KOPT-K1 (cell line): Measurements from ENCODE around the gene NAXD.

ENCODE experiments used
- H3K27ac ChIP-seq: fragments of 200-600 bp; sonication (generic); 2 replicates; pipeline ENCODE4 v1.5.1; 2016; ENCODE audit warnings: antibody characterized with exemption, mild to moderate bottlenecking, low read depth, low read length; ENCODE audit not compliant: poor library complexity, severe bottlenecking
- H3K36me3 ChIP-seq: fragments of 200-600 bp; sonication (generic); 2 replicates; pipeline ENCODE4 v1.5.1; 2017; ENCODE audit warnings: antibody characterized with exemption, mild to moderate bottlenecking, low read length, moderate library complexity; ENCODE audit not compliant: insufficient read depth
- H3K9me3 ChIP-seq: fragments of 200-600 bp; sonication (generic); 2 replicates; pipeline ENCODE4 v1.5.1; 2017; ENCODE audit warnings: antibody characterized with exemption, low read length, mild to moderate bottlenecking; ENCODE audit not compliant: insufficient read depth, poor library complexity, severe bottlenecking

The NAXD gene

DNA sequence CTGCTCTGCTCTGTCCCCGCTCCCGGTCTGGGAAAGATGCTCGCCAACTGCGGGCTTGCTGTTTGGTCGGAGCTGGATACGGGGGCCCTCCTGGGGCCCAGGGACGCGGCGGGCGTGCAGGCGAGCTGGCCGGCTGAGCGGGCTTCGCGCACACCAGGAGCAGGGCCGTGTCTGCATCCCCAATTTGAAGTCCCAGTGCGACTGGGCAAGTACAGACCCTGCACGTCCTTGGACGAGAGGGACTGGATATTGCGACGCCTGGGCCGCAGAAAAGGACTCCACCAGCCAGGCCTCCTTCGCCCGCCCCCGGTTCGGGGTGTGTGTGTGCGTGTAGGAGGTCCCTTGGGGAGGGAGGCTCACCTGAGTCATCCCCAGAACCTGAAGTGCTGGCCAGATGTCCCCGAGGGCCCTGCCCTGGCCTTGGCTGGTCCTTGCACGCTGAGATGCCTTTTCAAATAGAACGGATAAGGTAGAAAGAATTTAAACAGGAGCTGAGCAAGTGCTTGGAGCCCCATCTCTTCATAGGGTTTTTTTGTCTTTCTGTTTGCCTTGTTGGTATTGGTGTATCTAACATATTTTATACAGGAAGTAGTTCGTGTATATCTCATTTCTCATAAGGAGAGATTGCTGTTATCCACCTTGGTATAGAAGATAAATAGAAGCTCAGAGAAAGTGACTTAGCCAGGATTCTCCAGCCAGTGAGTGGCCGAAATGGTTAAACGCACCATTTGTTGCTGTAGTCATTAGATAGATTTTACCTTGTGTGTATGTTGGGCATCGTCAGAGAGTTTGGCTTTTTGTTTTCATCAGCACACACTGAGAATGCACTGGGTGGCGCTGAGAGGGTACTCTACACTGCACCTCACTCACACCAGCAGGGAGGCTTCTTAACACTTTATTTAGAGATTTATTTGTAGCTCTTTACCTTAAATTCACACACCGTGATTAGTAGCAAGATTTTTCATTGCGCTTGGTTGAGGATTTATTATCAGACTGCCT is 1.1 kb downstream of the NAXD start:
- H3K9me3 ChIP-seq = no peaks in the 10 kb centered on the region
- H3K36me3 ChIP-seq = no peaks in the 10 kb centered on the region
- H3K27ac ChIP-seq = peak overlapping the region; percentile 81

DNA sequence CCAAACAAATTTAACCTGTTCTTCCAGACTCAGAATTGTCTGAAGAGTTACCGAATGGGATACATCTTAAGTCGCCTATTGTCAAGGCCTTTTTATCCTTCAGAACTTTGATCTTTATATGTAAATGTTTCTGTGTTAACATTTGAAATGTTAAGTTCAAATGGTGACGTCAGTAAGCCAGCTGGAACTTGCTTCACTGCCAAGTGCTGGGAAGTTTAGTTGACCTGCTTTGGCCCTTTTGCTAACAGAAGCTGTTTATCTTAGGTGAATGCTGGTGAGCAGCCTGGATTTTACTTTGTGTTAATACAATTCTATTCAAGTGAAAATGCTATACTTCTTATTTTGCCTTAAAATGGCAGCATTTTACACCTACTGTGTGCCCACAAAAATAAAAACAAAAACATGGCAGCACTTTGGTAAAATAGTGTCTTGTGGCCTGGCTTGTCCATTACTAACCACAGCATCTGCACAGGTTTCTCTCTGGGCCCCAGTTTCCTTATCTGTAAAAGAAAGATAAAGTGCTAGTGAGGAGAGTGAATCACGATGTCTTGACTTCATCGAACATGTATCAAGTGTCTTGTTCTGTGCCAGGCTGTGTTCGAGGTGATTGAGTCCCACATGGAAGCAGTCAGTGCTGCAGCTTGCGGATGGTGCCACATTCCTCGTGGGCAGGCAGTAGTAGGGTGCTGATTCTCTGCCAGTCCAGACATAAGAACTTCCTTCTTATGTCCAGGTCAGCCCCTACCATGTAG is 2.2 kb downstream of the NAXD start:
- Histone ChIP-seq H3K27ac (no peak overlapping the region), H3K36me3 (peaks cover 5% of the 10 kb centered on the region; the same call in 1 of the 2 replicates), H3K9me3 (no peaks in the 10 kb centered on the region)

- Histone ChIP-seq H3K36me3 (peaks cover 12% of the 10 kb centered on the region), H3K27ac (no peak overlapping the region), H3K9me3 (no peaks in the 10 kb centered on the region)
Measured at GRCh38 chr13:110618167-110618566, 2.8 kb downstream of the NAXD start.

DNA sequence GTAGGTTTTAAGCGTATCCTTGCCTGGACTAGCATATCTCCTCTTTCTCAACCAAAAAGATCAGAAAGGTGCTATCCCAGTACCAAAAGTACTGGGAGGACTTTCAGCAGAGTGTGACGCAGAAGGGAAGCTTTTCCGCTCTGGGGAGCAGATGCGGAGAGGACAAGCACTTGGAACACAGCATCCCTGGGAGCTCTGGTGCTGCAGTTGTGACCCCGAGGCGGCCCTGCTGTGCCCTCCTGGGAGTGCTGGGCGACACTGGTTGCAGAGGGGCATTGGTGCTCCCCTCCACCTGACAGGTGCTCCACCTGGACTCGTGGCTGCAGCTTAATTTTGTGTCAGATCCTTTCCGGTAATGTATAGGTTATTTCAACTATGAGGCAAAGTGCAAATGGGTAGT is 3.4 kb downstream of the NAXD start:
- H3K27ac ChIP-seq = no peak overlapping the region
- peaks cover 18% of the 10 kb centered on the region for H3K36me3 ChIP-seq

DNA sequence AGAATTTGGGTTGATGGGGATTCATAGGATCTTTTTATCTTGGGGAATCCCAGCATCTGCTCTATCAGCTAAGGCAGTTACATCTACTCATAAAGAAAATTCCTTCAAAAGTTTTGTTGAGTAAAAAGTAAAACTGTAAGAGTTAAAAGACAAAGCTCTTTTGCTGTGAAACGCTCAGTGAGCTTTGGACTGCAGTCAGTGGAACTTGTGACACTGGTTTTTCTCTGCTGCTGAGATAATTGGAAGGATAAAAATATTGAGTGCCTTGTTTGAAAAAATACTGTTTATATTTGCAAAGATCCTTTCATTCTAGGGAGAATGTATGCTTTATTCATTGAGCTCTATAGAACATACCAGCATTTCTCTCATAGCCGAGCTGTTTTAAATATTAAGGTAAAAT is 5.3 kb downstream of the NAXD start:
- no peaks in the 10 kb centered on the region for H3K9me3 ChIP-seq
- peaks cover 35% of the 10 kb centered on the region for H3K36me3 ChIP-seq
- H3K27ac ChIP-seq = no peak overlapping the region

More for the DNA sequence above, 3.4 kb downstream of the NAXD start:
- no peaks in the 10 kb centered on the region for H3K9me3 ChIP-seq

GRCh38 chr13:110624766-110625756 is 9.7 kb downstream of the NAXD start:
- H3K9me3 ChIP-seq = no peaks in the 10 kb centered on the region
- H3K36me3 ChIP-seq = peaks cover 74% of the 10 kb centered on the region
- H3K27ac ChIP-seq = no peak overlapping the region

GRCh38 chr13:110625771-110626321 is 10.5 kb downstream of the NAXD start:
- no peak overlapping the region for H3K27ac ChIP-seq
- H3K36me3 ChIP-seq = peaks cover 82% of the 10 kb centered on the region
- H3K9me3 ChIP-seq = no peaks in the 10 kb centered on the region

- H3K9me3 ChIP-seq = no peaks in the 10 kb centered on the region
- no peak overlapping the region for H3K27ac ChIP-seq
- peaks cover 88% of the 10 kb centered on the region for H3K36me3 ChIP-seq
Measured at GRCh38 chr13:110626521-110626920, 11.2 kb downstream of the NAXD start.

- H3K9me3 ChIP-seq = no peaks in the 10 kb centered on the region
- H3K36me3 ChIP-seq = peaks cover 85% of the 10 kb centered on the region
- no peak overlapping the region for H3K27ac ChIP-seq
Measured at GRCh38 chr13:110627351-110627750, 12.0 kb downstream of the NAXD start.

DNA sequence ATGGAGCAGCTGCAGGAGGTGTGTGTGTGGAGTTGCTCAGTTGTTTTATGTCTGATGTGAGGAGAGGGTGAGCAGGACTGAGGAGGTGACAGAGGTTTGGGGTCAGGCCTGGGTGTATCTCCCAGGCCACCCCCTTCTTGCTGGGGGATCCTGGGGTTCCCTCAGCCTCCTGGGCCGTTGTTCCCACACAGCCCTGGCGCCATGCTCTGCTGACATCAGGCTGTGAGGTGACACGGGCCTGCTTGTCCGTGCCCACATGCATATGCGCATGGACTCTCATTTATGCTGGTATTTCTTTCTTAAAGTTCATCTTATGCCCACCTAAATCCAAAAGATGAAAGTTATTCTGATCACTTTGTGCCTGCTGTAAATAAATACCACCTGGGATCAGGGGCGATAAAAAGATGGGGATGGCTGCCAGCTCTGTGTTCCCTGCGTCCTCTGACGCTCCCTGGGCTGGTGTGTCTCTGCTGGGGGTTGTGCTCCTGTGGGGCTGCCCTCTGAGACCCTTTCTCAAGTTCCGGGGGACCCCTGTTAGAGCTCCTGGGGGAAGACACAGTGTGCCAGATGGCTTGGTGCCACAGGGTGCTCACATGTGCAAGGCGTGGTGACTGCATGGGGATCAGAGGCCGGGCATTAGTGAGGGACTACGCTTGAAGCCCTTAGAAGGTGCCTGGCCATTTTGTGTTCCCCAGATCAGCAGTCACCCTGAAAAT is 12.6 kb downstream of the NAXD start:
- Histone ChIP-seq H3K27ac (no peak overlapping the region), H3K36me3 (peaks cover 80% of the 10 kb centered on the region)

GRCh38 chr13:110628477-110628793 is 13.1 kb downstream of the NAXD start:
- H3K27ac ChIP-seq = no peak overlapping the region
- H3K9me3 ChIP-seq = no peaks in the 10 kb centered on the region
- H3K36me3 ChIP-seq = peaks cover 75% of the 10 kb centered on the region

More for the DNA sequence above, 12.6 kb downstream of the NAXD start:
- no peaks in the 10 kb centered on the region for H3K9me3 ChIP-seq

DNA sequence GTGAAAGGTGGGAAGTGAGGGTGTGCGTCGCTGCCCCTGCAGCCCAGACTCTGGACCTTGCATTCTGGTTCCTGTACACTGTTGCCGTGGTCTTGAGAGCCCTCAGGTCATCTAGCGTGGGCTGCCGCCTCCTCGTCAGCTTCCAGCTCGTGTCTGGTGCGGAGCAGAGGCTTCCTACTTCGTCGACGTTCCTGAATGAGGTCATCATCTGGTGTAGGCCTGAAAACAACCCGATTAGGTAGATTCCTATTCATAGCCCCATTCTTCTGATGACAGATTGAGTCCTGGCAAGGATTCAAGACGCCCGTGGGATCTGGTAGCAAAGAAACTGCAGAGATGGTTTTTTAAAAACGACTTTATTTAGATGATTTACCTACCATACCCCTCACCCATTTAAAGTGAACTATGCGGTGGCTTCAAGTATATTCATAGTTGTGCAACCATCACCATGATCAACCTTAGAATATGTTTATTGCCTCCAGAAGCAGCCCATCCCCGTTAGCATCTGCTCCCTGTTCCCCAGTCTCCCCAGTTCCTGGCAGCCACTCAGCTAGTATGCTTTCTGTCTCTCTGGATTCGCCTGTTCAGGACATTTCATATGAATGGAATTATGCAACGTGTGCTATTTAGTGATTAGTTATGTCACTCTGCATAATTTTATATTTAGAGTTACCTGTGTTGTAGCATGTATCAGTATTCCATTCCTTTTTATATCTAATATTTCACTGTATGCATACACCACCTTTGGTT is 13.8 kb downstream of the NAXD start:
- Histone ChIP-seq H3K9me3 (no peaks in the 10 kb centered on the region), H3K27ac (no peak overlapping the region), H3K36me3 (peaks cover 73% of the 10 kb centered on the region)

DNA sequence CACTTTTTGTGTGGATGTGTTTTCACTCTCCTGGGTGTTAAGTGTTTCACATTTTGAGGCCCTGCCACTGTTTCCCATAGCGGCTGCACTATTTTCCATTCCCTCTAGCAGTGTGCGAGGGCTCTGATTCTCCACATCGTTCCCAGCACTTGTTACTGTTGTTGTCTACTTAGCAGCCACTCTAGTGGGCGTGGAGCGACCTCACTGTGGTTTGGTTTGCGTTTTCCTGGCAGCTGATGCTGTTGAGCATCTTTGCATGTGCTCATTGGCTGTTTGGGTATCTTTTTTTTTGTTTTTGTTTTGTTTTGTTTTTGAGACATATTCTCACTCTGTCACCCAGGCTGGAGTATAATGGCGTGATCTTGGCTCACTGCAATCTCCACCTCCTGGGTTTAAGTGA is 14.4 kb downstream of the NAXD start:
- H3K36me3 ChIP-seq = peaks cover 73% of the 10 kb centered on the region
- H3K27ac ChIP-seq = no peak overlapping the region
- no peaks in the 10 kb centered on the region for H3K9me3 ChIP-seq
